Measurements from ENCODE around the gene MRPL34. TPM values are rescaled to one million over a fixed set of nuclear protein-coding genes. Genes with fewer than 3 reads are reported as not detected.

Gene MRPL34
- polyA plus RNA-seq, 10 donors, result 21.5 to 40.5 (median 30.3) TPM

DNA sequence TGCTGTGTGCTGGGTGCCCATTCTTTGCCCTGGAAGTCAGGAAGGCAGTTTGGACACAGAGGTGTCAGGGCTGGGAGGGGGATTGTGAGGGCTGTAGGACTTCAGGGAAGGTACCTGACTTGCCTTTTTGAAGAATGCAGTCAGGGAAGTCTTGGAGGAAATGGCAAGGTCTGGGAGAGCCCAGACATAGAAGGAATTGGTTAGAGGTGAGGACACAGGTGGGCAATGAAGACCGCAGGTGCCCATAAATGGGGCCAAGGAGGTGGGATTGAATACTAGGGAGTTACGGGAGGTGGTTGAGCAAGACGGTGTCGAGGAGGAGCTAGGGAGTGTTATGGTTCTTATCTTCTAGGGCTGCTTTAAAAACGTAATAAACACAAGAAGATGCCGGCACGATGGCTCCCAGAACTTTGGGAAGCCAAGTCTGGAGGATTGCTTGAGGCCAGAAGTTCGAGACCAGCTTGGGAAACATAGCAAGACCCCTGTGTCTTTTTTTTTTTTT lies 2.3 kb downstream of the MRPL34 start:
- no peak for DNase-seq

DNA sequence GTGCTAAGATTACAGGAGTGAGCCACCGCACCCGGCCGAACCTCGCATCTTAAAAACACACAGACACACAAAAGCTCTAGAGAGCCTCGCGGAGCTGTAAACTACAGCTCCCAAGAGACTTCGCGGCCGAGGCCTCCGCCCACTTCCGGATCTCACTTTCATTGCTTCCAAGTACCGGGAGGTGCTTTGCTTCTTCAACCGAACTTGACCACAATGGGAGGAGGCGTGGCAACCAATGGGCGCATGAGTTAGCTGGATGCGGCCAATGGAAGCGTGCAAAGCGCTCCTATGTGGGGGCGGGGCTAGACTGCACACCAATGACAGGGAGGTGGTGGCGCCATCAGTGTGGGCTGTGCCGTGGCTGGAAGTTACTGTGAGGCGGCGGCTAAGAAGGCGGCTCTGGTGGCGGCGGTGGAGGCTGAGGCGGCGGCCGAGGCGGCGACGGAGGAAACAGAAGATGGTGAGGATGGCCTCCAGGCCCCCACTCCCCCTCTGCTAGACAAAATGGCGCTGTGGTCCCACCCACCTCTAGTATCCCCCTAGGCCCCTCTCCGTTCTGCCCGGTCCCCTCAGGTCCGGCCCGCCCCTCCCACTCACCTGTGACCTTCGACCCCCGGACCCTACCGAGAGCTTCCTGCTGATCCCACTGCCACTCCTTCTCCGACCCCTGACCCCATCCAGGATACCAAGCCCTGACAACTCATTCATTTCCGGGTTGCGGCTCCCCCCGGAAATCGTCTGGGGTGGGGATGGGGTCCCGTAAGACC lies 3.7 kb downstream of the MRPL34 start, which contains the start of gene DDA1:
TSS of gene DDA1 (plus strand) at position 366 of the 767 bp plus-strand sequence. CDS start at position 458, 92 bp downstream.
- peak; percentile 99 to 100 (median 100) for DNase-seq

DNA sequence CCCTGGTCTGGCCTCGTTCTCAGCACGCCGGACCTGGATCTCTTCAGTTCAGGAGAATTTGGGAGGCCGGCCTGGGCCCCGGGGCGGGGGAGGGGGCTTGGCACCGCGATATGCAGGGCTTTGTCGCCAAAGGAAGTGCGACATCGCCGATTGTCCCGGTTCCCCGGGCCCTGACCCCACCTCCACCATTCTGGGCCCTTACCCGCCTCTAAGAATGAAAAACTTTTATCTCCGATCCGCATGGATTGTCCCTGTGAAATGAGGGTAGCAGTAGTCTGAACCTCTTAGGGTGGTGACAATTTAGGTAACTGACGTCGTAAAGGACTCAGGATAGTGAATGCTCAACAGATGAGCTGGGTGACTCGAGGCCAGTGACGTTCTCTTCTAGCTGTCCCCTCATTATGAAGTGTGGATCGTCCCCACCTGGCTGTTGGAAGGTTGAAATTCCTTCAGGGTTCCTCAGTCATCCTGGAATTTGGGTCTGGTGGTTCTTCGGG lies 4.3 kb downstream of the MRPL34 start:
- no peak for DNase-seq

DNA sequence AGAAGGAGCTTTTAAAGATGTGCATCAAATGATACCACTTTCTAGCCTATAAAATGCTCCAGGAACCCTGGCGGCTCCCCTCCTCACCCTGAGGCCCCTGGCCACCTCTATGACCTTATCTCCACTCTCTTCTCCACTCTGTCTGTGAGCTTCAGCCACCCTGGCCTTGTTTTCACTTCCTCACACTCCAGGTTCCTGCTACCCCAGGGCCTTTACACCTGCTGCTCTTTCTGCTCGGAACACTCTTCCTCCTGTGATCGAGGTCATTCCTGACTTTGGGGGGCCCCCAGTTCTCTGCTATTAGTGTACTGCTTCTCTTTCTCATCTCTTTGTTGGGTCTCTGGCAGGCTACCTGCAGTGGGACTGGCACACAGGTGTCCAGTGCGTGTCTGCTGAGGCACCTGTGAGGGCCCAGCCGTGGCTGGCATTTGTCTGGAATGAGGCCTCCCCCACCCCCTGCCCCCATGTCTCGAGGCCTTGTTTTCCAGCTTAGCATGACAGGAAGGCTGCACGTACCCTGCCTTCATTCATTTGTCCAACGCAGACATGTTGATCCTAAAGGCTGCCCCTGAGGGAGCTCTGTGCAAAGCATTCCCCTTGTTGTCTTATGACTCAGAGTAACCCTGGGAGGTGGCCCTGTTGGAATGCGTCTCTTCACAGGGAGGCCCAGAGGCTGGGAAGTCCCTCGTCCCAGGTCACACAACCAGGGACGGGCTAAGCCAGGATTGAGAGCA lies 6.0 kb downstream of the MRPL34 start:
- DNase-seq, result no peak

DNA sequence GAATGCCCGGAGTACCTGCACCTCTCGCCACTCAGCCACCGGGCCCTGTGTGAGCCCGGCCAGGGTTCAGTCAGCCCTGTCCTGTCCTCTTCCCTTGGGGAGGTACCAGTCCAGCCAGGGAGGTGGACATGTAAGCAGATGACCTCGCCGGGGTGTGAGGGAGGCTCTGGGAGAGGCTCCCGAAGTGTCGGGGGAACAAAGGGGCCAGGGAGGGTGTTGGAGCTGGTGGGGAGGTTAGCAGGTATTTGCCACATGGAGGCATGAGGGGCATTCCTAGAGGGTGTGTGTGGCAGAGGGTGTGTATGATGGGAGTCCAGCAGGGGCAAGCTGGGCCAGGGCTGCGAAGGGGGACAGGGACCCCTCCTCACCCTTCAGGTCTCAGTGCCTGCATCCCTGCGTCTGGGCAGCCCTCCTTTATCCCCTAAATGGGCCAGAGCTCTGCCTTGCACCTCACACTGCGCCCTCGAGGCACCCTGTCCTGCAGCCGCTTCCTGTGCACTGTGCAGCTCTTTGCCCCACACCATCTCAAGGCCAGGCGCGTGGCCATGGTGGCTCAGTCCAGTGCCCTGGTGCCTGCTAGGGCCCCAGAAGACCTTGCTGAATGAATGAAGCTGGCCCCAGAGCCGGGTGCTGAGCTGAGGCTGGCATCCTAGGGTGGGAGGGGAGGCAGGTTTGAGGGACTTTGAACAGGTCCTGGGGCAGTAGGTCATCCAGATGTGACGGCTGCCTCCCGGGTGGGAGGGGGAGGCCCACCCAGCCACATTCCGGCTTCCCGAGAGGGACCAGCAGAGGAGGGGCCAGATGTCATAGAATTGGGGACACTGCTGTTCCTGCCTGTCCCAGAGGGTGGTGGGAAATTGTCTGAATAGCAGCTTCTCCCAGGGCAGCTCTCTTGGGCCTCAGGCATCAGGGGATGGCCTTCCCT lies 6.8 kb downstream of the MRPL34 start:
- DNase-seq, result no peak

DNA sequence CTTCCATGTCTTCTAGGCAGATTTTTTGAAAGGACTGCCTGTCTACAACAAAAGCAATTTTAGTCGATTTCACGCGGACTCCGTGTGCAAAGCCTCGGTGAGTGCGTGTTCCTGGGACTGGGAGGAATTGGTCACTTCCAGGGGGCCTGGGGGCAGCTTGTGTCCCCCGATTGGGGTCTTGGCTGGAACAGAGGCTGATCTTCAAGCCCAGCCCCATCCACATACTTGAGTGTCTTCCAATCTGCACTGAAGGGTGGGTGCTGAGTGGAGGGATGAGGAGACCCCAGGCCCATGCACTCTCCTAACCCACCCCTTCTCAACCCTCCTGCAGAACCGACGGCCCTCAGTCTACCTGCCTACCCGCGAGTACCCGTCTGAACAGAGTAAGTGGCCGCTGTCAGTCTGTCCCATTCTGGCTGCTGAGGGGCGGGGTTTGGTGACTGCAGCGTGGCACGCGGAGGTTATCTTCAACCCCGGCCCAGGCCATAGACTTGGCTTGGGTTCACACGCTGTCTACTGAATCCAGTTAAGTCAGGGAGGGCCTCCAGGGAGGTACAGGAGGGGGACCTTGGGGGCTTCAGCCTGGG lies 8.4 kb downstream of the MRPL34 start:
- no peak for DNase-seq

DNA sequence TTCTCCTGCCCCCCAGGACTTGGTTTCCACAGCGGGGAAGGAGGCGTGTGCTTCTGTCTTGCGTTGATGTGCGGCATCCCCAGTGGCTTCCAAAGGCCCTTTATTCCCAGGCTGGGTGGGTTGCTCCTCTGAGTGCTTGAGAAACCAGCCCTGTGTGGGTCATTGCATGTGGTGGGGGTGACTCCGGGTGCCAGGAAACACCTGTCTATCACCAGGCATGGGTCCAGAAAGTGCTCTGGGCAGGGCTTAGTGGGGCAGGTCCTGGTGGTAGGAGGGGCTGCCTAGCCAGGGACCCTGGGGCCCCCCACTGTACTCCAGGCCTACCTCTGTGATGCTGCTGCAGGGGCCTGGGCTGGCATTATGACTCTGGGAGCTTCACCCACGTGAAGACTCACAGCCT lies 13.3 kb downstream of the MRPL34 start:
- DNase-seq, result no peak

DNA sequence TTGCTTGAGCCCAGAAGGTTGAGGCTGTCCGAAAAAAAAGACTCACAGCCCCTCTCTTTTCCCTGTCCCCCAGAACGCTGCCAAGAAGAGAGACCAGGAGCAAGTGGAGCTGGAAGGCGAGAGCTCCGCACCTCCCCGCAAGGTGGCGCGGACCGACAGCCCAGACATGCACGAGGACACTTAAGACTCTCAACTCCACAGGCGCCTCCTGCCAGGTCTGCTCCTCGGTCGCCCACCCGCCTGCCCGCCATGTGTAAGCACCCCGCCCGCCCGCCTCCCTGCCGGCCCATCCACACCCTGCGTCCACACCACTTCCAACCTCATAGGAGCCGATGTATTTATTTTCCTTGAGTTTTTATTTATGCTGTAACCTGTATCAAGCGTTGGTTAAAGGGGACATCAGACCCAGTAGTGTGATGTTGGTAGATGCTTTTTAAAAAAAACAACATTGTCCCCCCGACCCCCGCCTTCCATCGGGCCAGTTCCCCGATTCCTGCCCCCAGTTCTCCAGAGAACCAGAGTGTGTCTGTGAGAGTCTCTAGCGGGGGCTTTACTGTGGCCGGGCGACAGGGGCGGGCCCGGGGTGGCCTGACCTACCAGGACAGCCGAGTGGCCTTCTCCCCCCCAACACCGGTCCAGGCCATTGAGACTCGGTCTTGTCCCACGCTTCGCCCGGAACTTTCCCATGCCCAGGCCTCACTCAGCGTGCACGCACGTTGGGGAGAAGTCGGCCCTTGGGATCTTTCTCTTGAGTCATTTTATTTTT lies 14.0 kb downstream of the MRPL34 start:
- DNase-seq, result no peak

DNA sequence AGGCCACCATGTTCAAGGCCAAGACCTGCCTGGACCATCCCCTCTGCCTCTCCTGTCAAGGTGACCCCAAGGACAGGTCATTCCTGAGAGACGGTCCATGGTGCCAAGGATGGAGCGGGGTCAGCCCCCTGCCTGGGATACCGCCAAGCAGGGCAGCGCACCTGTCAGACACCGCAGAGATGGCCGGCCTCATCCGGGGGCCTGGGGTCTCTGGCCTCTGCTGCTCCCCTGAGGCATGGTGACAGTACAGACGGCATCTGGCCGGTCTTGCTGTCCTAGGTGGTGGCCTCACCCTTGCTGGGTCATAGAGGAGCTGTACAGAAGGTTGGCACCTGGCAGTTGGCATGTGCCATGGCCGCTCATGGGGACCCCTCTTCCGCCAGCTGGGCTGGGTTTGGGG lies 14.8 kb downstream of the MRPL34 start:
- no peak for DNase-seq

DNA sequence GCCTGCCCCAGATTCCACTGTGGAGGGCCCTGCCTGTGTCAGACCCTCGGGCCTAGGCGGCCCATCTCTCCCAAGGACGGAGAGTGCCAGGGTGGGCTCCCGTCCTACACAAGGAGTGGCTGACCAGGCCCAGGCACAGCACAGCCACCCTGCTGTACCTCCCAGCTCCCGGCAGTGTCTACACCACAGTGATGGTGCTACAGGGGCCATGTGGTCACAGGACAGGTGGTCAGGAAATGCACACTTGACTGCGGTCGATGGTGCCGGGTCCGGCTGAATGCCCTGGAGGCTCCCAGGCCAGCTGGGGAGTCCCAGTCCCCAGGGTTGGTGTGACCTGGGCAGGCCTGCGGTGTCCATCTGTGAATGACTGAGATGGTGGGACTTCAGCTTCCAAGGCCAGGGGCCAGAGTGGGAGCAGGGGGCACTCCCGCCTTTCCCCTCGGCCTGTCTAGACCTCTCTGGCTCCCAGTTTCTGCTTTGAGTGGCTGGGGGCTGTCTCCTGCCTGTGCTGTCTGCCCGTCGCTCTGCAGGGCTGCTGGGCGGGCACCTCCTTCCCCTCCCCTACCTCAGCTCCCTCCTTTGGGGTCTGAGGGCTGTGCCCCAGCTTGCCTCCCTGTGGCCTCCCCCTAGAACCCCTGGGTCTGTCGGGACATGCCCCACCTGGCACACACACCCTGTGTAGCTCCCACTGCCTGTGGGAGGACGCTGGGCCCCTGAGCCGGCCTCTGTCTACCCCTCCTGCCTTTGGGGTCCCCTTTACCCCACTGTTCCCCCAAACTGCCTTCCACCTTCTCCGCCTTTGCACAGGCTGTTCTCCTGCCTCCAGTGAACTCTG lies 16.2 kb downstream of the MRPL34 start:
- no peak for DNase-seq

DNA sequence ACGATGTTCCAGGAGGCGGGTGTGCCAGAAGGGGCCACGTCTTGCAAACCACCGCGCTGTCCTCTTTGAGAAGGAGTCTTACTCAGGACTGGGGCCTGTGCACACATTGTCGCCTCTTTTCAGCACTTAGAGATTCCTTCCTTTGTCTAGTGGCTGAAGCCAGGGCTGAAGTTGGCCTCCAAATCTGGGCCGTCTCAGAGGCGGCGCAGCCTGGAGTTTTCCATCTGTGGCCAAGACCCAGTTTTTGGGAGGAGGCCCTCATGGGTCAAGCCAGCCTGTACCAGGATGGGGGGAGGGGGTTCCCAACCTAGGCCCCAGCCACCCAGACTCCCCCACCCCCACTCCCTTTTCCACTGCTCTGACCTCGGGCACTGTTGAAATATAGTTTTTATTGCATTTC lies 17.2 kb downstream of the MRPL34 start:
- no peak for DNase-seq

DNA sequence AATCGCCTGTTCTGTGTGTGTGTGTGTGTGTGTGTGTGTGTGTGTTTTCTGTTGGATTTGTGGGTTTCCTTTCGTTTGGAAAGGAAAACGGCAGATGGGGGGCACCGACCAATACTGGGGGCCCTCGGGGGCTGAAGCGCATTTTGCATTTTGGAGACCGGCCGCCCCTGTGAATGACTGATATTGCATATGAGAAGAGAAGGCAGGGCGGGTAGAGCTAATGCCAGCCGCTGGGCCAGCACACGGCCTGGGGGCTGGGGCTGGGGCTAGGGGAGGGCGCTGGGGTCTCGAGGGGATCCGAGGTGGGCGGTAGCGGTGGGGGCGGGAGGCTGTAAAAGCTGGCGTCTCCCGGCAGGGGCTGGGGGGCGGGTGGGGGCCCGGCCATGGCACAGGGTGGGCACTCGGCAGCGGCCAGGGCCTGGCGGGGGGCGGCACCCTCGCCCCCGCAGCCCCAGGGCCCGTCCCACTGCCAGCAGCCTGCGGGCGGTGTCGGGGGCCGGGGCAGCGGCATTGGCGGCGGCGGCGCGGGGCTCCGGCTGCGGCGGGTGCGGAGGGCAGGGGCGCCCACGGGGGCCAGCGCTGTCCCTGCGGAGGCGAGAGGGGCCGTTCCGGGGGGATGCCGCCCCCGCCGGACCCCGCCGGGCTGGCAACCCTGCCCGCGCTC lies 17.8 kb downstream of the MRPL34 start:
- no peak for DNase-seq

DNA sequence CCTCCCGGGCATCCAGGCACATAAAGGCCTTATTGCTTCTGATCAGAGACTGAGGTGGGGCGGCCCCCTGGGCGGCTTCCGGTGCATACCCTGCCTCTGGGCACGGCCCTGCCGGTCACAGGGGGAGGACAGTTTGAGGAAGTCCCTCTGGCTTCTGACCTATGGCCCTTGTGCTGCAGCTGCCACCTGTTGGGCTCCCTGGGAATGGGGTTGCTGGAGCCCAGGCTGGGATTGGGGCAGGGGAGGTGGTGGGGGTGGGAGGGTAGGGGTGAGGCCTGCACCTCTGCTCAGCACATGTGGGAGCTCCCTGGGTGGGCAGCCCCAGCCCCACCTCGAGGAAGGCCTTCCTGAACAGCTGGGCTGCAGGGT lies 18.3 kb downstream of the MRPL34 start:
- no peak for DNase-seq

DNA sequence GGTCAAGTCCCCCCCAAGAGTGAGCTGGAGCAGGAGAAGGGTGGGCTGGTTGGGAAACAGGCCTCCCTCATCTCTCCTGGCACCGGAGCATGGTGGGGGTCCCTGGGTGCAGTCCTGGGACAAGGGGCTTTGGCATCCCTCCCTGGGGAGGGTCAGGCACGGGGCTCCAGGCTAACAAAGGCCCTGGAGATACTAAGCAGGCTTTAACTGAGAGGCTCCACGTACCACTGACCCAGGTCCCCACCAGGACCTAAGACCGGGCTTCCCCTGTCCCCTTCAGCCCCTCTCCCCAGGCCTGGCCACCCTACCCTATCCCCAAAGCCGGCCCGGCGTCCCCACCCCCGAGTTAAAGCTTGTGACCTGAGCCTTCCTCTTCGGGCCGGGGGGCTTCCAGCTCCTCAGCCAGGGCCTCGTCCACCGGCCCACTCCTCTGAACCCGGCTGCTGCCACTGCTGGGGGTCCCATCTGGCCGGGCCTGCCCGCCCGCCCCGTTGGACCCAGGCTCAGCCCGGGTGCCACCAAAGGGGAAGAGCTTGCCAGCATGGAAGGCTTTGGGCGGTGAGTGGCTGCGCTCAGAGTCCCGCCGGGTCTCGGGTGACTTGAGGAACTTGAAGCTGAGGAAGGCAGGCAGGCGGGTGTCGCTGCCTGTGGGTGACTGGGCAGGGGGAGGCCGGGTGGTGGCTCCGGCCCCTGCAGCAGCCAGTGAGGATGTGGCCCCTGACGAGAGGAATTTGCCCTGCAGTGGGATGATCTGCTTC lies 18.9 kb downstream of the MRPL34 start:
- no peak for DNase-seq

DNA sequence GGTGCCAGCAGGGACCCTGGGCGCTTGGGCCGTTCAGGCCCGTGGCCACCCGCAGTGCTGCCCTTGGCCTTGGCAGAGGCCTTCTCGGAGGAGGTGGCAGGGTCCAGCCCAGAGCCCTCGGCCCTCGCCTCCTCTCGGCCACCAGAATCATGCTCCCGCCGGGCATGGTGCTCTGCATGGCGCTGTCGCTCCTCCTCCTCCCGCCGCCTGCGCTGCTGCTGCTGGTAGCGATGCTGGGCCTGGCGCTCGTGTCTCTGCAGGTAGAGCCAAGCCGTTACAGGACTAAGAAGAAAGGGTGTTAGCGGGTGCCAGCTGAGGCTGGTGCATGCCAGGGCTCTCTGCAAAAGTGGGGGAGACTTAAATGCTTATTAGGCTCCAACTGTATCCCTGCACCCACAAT lies 19.5 kb downstream of the MRPL34 start:
- no peak for DNase-seq

DNA sequence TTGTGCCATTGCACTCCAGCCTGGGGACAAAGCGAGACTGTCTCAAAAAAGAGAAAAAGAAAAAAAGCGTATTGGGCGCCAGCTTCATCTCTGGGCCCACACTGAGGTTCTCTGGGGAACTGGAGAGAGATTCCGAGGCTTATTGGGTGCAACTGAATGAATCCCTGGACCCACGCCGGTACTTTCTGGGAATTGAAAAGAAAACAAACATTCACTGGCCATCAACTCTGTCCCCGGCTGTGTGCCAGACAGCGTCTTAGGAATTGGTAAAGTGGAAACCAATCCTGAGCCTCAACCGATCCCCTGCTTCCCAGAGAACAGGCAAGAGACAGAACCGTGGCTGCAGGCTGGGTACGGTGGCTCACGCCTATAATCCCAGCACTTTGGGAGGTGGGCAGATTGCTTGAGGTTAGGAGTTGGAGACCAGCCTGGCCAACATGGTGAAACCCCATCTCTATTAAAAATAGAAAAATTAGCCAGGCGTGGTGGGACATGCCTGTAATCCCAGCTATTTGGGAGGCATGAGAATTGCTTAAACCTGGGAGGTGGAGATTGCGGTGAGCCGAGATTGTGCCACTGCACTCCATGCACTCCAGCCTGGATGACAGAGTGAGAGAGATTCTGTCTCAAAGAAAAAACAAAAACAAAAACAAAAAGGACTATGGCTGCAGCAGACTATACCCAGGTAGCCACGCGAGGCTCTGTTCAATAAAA lies 20.4 kb downstream of the MRPL34 start:
- DNase-seq, result no peak

DNA sequence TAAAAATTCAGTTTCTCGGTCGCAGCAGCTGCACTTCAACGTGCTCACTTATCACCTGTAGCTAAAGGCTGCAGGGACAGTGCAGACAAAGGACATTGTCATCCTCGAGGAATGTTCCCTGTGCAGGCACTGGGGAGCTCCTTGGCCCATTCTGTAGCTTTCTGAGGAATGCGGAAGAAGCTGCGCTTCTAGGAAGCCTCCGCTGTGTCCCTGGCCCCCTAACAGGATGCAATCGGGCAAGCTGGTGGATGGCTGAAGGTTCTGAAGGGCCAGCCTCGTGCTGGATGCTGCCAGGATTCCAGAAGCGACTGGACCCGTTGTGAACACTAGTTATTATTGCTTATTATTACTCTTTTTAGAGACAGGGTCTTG lies 20.9 kb downstream of the MRPL34 start:
- no peak for DNase-seq
